ENCODE data around the gene CAVIN1.

CAVIN1 gene

GRCh38 chr17:42459256-42459800 is 36.3 kb upstream of the CAVIN1 start (continued):
- no peak for TF ChIP-seq PRDM2 (tag by site-specific recombination; IDR thresholded peaks at IDR 0.05; ENCODE audit: borderline replicate concordance)
- no peak for TF ChIP-seq ZNF114 (tag by site-specific recombination; IDR thresholded peaks at IDR 0.05)
- TF ChIP-seq, protein P1, sequence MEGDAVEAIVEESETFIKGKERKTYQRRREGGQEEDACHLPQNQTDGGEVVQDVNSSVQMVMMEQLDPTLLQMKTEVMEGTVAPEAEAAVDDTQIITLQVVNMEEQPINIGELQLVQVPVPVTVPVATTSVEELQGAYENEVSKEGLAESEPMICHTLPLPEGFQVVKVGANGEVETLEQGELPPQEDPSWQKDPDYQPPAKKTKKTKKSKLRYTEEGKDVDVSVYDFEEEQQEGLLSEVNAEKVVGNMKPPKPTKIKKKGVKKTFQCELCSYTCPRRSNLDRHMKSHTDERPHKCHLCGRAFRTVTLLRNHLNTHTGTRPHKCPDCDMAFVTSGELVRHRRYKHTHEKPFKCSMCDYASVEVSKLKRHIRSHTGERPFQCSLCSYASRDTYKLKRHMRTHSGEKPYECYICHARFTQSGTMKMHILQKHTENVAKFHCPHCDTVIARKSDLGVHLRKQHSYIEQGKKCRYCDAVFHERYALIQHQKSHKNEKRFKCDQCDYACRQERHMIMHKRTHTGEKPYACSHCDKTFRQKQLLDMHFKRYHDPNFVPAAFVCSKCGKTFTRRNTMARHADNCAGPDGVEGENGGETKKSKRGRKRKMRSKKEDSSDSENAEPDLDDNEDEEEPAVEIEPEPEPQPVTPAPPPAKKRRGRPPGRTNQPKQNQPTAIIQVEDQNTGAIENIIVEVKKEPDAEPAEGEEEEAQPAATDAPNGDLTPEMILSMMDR (tag by site-specific recombination; IDR thresholded peaks at IDR 0.05), result peak; percentile 64
- TF ChIP-seq ZNF2 (tag by site-specific recombination; IDR thresholded peaks at IDR 0.05), result peak; percentile 98
- no peak for TF ChIP-seq ZXDB (tag by site-specific recombination; IDR thresholded peaks at IDR 0.05)
- TF ChIP-seq ZNF518A (tag by site-specific recombination; conservative IDR thresholded peaks at IDR 0.05; ENCODE audit: low read depth), result no peak
- no peak for TF ChIP-seq OSR2 (tag by site-specific recombination; IDR thresholded peaks at IDR 0.05)
- no peak for TF ChIP-seq ZNF654 (tag by site-specific recombination; IDR thresholded peaks at IDR 0.05; ENCODE audit: low read depth)
- TF ChIP-seq ZNF521 (tag by site-specific recombination; IDR thresholded peaks at IDR 0.05), result no peak
- TF ChIP-seq ZNF10 (tag by site-specific recombination; IDR thresholded peaks at IDR 0.05), result no peak
- no peak for TF ChIP-seq ZNF658 (tag by site-specific recombination; IDR thresholded peaks at IDR 0.05)
- no peak for TF ChIP-seq ZBTB20 (tag by site-specific recombination; IDR thresholded peaks at IDR 0.05)
- no peak for TF ChIP-seq KLF7 (tag by site-specific recombination; IDR thresholded peaks at IDR 0.05; ENCODE audit: borderline replicate concordance)
- no peak for TF ChIP-seq TSHZ1 (tag by site-specific recombination; IDR thresholded peaks at IDR 0.05; ENCODE audit: borderline replicate concordance)
- TF ChIP-seq ZNF48 (tag by site-specific recombination; IDR thresholded peaks at IDR 0.05), result no peak
- TF ChIP-seq ZNF830 (tag by site-specific recombination; IDR thresholded peaks at IDR 0.05; ENCODE audit: low read depth), result no peak
- no peak for TF ChIP-seq ZNF324 (tag by site-specific recombination; IDR thresholded peaks at IDR 0.05)
- TF ChIP-seq ZNF529 (tag by site-specific recombination; IDR thresholded peaks at IDR 0.05; ENCODE audit: insufficient replicate concordance), result no peak
- no peak for TF ChIP-seq ZNF449 (tag by site-specific recombination; IDR thresholded peaks at IDR 0.05)

Measured in HEK293 (cell line).